ENCODE results near the gene ACVR2A.
A peak's percentile ranks its signal among the peaks of the same experiment; 100 is the strongest.

ACVR2A gene

GRCh38 chr2:147855316-147855715 is 10.5 kb downstream of the ACVR2A start:
- DNase-seq (ENCODE audit: low read depth), result no peak

DNA sequence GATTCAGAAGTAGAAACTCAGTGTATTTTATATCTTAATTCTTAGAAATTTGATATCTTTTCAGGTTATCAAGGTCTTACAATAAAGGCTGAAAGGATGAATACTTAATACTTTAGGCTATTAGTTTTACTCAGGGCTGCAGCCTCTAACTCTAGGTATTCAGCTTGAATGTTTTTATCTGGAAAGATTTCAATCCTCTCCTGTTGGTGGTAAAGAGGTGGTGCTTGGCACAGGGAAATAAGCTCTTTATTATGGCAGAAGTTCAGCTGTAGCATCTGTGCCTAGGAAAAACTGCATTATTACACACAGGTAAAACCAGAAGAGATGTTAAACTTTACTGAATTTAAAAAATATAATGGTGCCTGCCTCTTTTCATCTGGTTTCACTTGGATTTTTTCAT is 11.1 kb downstream of the ACVR2A start:
- no peak for DNase-seq (ENCODE audit: low read depth)

GRCh38 chr2:147860009-147860408 is 15.2 kb downstream of the ACVR2A start:
- DNase-seq (ENCODE audit: low read depth), result no peak

DNA sequence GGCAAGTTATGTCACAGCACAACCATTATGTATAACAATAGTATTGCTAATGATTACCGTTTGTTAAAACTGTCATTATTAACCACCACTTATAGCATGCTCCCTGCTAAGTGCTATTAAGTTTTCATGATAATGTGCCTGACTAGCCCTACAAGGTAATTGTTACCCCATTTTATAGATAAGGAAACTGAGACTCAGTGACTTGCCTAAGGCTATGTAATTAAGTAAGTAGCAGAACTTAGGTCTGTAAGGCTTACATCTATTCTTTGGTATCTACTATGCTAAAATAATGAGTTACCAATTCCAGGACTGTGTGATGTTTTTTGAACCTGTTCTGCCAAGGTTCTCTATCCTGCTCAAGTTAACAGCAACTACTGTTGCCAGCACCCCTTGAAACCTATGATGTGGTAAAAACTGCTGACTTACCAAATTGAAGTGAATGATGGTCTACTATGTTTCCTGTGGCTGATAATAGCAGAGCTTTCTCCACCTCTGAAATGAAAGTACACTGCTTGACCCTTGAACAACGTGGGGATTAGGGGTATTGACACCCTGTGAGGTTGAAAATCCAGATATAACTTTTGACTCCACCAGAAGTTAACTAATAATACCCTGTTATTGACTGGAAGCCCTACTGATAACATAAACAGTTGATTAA is 18.2 kb downstream of the ACVR2A start:
- DNase-seq (ENCODE audit: low read depth), result no peak

DNA sequence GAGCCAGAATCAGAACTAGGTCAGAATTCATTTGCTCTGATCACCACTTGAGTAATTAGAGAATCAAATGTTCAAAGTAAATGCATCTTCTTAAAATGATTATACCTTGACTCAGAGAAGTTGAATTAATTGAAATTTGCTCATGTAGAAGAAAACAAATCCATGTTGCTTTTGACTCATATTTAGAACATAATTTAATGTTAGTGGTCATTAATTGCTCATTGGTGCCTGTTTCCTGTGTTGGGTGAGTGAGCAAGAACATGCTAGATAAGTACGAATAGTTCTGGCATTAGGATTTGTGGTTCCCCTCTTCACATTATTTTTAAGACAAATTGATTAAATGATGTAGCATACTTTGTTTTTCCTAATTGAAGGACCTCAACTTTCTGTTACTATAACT is 19.0 kb downstream of the ACVR2A start:
- DNase-seq (ENCODE audit: low read depth), result no peak

GRCh38 chr2:147865560-147865959 is 20.7 kb downstream of the ACVR2A start:
- DNase-seq (ENCODE audit: low read depth), result no peak

- DNase-seq (ENCODE audit: low read depth), result no peak
These were observed 22.2 kb downstream of the ACVR2A start for GRCh38 chr2:147867050-147867449.

GRCh38 chr2:147869934-147870333 is 25.1 kb downstream of the ACVR2A start:
- no peak for DNase-seq (ENCODE audit: low read depth)

- no peak for DNase-seq (ENCODE audit: low read depth)
These were observed 28.1 kb downstream of the ACVR2A start for GRCh38 chr2:147872967-147873366.

GRCh38 chr2:147873859-147874483 is 29.1 kb downstream of the ACVR2A start:
- DNase-seq (ENCODE audit: low read depth), result no peak

- DNase-seq (ENCODE audit: low read depth), result no peak
These were observed 35.0 kb downstream of the ACVR2A start for GRCh38 chr2:147879846-147880245.

DNA sequence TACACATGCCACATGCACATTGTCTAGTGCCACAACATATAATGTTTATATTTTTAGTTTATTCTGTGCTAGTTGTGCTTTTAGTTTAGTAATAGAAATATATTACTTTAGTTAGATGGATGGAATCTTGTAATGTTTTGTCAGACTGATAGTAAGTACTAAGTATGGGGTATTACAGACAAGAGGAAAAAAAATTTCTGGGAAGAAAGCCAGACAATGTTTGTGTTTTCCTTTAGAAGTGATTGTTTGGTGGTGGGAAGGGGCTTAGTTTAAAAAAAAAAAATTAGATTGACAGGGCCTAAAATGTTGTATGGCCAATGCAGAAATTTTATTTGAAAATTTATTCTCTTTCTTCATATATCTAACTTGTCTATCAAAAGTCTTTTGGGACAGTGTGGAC is 37.8 kb downstream of the ACVR2A start:
- DNase-seq (ENCODE audit: low read depth), result no peak

- DNase-seq (ENCODE audit: low read depth), result no peak
These were observed 40.0 kb downstream of the ACVR2A start for GRCh38 chr2:147884830-147885229.

GRCh38 chr2:147886136-147886535 is 41.3 kb downstream of the ACVR2A start:
- no peak for DNase-seq (ENCODE audit: low read depth)

DNA sequence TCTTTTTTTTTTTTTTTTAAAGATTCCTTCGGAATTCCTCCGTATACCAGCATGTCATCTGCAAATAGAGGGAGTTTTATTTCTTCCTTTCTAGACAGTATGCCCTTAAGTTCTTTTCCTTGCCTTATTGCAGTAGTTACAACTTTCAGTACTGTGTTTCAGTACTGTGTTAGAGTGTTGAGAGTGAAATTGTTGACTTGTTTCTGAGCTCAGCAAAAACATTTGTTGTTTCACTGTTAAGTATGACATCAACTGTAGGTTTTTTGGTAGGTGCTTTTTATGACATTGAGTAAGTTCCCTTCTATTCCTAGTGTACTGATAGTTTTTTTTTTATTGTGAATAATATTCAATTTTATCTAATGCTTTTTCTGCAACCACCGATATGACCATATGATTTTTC is 43.9 kb downstream of the ACVR2A start:
- no peak for DNase-seq (ENCODE audit: low read depth)

- no peak for DNase-seq (ENCODE audit: low read depth)
These were observed 59.2 kb downstream of the ACVR2A start for GRCh38 chr2:147904051-147904450.

GRCh38 chr2:147909178-147909577 is 64.3 kb downstream of the ACVR2A start:
- no peak for DNase-seq (ENCODE audit: low read depth)

GRCh38 chr2:147910990-147911473 is 66.2 kb downstream of the ACVR2A start:
- peak; percentile 35 for DNase-seq (ENCODE audit: low read depth)

- DNase-seq (ENCODE audit: low read depth), result no peak
These were observed 69.1 kb downstream of the ACVR2A start for GRCh38 chr2:147913701-147914480.

GRCh38 chr2:147916067-147916466 is 71.2 kb downstream of the ACVR2A start:
- no peak for DNase-seq (ENCODE audit: low read depth)

DNA sequence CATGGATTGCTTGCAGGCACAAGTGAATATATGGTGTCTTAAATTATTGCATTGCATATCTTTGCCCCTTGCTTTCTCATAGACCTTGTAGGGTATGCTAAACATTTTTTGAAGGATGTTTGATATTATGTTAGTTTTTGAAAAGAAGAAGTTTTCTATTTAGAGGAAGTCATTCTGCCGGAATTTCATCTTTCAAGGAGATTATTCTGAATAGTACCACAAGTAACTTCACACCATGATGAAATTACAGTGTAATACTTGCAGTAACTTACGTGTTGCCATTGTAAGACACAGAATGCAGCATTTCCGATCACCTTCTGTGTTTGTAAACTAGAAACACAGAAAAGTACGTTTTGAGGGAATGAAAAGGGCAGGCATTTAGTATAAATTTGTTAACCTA is 71.9 kb downstream of the ACVR2A start:
- no peak for DNase-seq (ENCODE audit: low read depth)

DNA sequence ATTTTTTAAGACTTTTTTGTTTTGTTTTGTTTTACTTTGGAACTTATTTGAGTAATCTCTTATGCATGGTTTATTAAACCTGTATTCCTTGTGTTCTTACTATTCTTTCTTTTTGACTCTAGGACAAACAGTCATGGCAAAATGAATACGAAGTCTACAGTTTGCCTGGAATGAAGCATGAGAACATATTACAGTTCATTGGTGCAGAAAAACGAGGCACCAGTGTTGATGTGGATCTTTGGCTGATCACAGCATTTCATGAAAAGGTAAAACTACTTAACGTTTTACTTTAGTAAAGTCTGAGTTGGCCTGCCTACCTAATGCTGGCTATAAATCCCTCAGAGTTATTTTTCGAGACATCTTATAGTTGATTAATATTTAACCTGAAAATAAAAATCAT is 72.3 kb downstream of the ACVR2A start:
- no peak for DNase-seq (ENCODE audit: low read depth)

DNA sequence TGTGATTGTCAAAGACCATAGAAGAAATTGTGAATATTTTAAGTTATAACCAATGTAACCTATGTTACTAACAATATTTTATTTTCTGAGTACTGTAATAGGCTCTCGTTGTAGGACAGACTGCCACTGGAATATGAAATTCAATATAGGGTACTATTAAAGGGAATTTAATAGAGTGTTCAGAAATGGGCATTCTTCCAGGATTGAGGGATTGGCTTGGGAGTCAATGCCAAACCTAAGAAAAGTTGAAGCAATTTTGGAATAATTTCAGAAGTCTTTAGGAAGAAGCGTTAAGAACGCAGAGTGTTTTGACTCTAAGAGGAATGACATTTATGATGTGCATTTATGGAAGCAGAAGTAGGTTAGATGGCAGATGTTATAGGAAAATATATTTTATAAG is 79.0 kb downstream of the ACVR2A start:
- DNase-seq (ENCODE audit: low read depth), result no peak
